ENCODE data around the gene LASP1.
A peak's percentile ranks its signal among the peaks of the same experiment; 100 is the strongest.

Gene LASP1

GRCh38 chr17:38870259-38871165, 654 bp downstream of the LASP1 start:
- peak; percentile 59 for DNase-seq (ENCODE audit: low read depth)

GRCh38 chr17:38871247-38872015, 1.6 kb downstream of the LASP1 start:
- DNase-seq (ENCODE audit: low read depth) = peak; percentile 60

- DNase-seq (ENCODE audit: low read depth) = no peak
Observed at GRCh38 chr17:38872027-38872511, 2.2 kb downstream of the LASP1 start.

- DNase-seq (ENCODE audit: low read depth) = no peak
Observed at GRCh38 chr17:38872671-38873385, 3.0 kb downstream of the LASP1 start.

GRCh38 chr17:38873640-38874380, 4.0 kb downstream of the LASP1 start:
- no peak for DNase-seq (ENCODE audit: low read depth)

- DNase-seq (ENCODE audit: low read depth) = no peak
Observed at GRCh38 chr17:38874505-38875400, 4.9 kb downstream of the LASP1 start.

- DNase-seq (ENCODE audit: low read depth) = no peak
Observed at GRCh38 chr17:38875477-38876075, 5.7 kb downstream of the LASP1 start.

GRCh38 chr17:38877130-38877851, 7.4 kb downstream of the LASP1 start:
- no peak for DNase-seq (ENCODE audit: low read depth)

GRCh38 chr17:38879878-38880665, 10.2 kb downstream of the LASP1 start:
- no peak for DNase-seq (ENCODE audit: low read depth)

- no peak for DNase-seq (ENCODE audit: low read depth)
Observed at GRCh38 chr17:38881600-38882191, 11.8 kb downstream of the LASP1 start.

GRCh38 chr17:38882870-38883269, 13.0 kb downstream of the LASP1 start:
- no peak for DNase-seq (ENCODE audit: low read depth)

GRCh38 chr17:38883592-38884526, 14.0 kb downstream of the LASP1 start:
- no peak for DNase-seq (ENCODE audit: low read depth)

GRCh38 chr17:38885044-38885727, 15.3 kb downstream of the LASP1 start:
- no peak for DNase-seq (ENCODE audit: low read depth)

GRCh38 chr17:38885728-38886642, 16.1 kb downstream of the LASP1 start:
- no peak for DNase-seq (ENCODE audit: low read depth)

GRCh38 chr17:38886643-38887010, 16.8 kb downstream of the LASP1 start:
- no peak for DNase-seq (ENCODE audit: low read depth)

Measured in stimulated activated CD8-positive, alpha-beta memory T cell treated with anti-CD3 and anti-CD28 coated beads, Interleukin-12 subunit alpha, Interleukin-12 subunit beta, amount 100 ng/mL, for 4 hours (primary cell).